Fibroblast of lung (primary cell): Measurements from ENCODE around the gene KIAA1671.
"Not testable (repeated sequence)": the region's sequence is repeated elsewhere in the genome, so short reads cannot be mapped to it uniquely, and the experiment has no call there.

Source experiments
- CTCF ChIP-seq, 2 donors: IDR thresholded peaks in 1 of 2; conservative IDR thresholded peaks in 1 of 2; 1 replicate in 1 of 2; 2 replicates in 1 of 2; pipeline ENCODE4 v1.5.1; 2011 to 2012; ENCODE audit warnings: low read length in 2 of 2, control low read depth in 1 of 2, inconsistent platforms in 1 of 2, low read depth in 1 of 2, mild to moderate bottlenecking in 1 of 2
- EZH2 ChIP-seq: IDR thresholded peaks from 2 replicates; pipeline ENCODE4 v1.5.1; 2012; ENCODE audit warnings: low read length, control low read depth, mild to moderate bottlenecking; ENCODE audit errors: missing control alignments

GRCh38 chr22:25230760-25231159, 278.2 kb downstream of the KIAA1671 start:
- not testable (repeated sequence) for TF ChIP-seq CTCF (conservative IDR thresholded peaks at IDR 0.05 in 1 of 2, IDR thresholded peaks at IDR 0.05 in 1 of 2; ENCODE audit: low read depth in 1 of 2, low read length in 2 of 2); EZH2
